Progenitor cell of endocrine pancreas (in vitro differentiated cells): Measurements from ENCODE around the gene EGFL8. TPM values are rescaled to one million over a fixed set of nuclear protein-coding genes. Genes with fewer than 3 reads are reported as not detected.
A peak's percentile ranks its signal among the peaks of the same experiment; 100 is the strongest.

Experiments
- DNase-seq: peaks from one replicate; pipeline ENCODE4 v3.0.0; 2021; ENCODE audit warnings: low spot score; ENCODE audit not compliant: unreplicated experiment
- H3K27ac Mint-ChIP-seq: 2 replicates; pipeline ENCODE4 v1.8.0; 2021; ENCODE audit warnings: mild to moderate bottlenecking, moderate library complexity, mixed read lengths
- H3K27me3 Mint-ChIP-seq: 2 replicates; pipeline ENCODE4 v1.8.0; 2021; ENCODE audit warnings: mixed read lengths
- H3K36me3 Mint-ChIP-seq: 2 replicates; pipeline ENCODE4 v1.8.0; 2022; ENCODE audit warnings: mixed read lengths; ENCODE audit not compliant: insufficient read depth
- H3K4me1 Mint-ChIP-seq: 2 replicates; pipeline ENCODE4 v1.8.0; 2021; ENCODE audit warnings: low read depth, mixed read lengths
- H3K4me3 Mint-ChIP-seq: 2 replicates; pipeline ENCODE4 v1.8.0; 2021; ENCODE audit warnings: low read depth, mild to moderate bottlenecking, moderate library complexity, mixed read lengths
- H3K9me3 Mint-ChIP-seq: 2 replicates; pipeline ENCODE4 v1.8.0; 2021; ENCODE audit warnings: low read depth, mixed read lengths
- CTCF ChIP-seq: fragments of 200-600 bp; sonication (generic); IDR thresholded peaks from one replicate; pipeline ENCODE4 v1.5.0; 2021; ENCODE audit warnings: antibody characterized with exemption, mild to moderate bottlenecking; ENCODE audit not compliant: unreplicated experiment
- total RNA-seq: library from RNA; stranded (reverse); gene quantifications from 2 replicates; pipeline ENCODE4 v1.2.1, GENCODE V29; 2021

EGFL8 gene
- total RNA-seq, 1 donor from 2014 or later = 83.1 TPM

DNA sequence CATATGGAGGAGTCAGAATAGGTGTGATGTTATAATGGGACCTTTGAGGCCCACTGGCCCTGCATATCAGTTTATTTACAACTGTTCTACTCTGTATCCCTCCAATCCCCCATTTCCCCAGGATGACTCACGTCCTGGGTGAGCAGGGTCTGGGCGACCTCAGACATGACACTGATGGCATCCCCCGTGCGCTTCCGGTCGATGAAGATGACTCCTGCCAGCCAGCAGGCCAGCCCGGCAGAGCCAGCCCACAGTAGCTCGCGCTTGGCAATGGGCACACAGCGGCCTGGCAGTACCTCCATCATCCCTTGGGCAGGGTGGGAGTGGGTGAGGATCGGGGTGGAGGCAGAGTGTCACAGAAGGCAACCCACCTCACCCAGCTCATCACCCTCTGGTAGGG is 5.9 kb downstream of the EGFL8 start:
- TF ChIP-seq CTCF = no peak
- Mint-ChIP-seq H3K4me3 (no peak overlapping the region), H3K27me3 (no peaks in the 10 kb centered on the region), H3K27ac (peak overlapping the region; percentile 88), H3K4me1 (peaks cover 53% of the 10 kb centered on the region), H3K9me3 (no peaks in the 10 kb centered on the region), H3K36me3 (peaks cover 36% of the 10 kb centered on the region)
- DNase-seq = no peak

- Mint-ChIP-seq H3K9me3 (no peaks in the 10 kb centered on the region), H3K4me3 (no peak overlapping the region), H3K4me1 (peaks cover 51% of the 10 kb centered on the region), H3K27ac (peak overlapping the region; percentile 10), H3K36me3 (peaks cover 32% of the 10 kb centered on the region), H3K27me3 (no peaks in the 10 kb centered on the region)
- TF ChIP-seq CTCF = no peak
- no peak for DNase-seq
Observed at GRCh38 chr6:32171234-32171633, 6.8 kb downstream of the EGFL8 start.

DNA sequence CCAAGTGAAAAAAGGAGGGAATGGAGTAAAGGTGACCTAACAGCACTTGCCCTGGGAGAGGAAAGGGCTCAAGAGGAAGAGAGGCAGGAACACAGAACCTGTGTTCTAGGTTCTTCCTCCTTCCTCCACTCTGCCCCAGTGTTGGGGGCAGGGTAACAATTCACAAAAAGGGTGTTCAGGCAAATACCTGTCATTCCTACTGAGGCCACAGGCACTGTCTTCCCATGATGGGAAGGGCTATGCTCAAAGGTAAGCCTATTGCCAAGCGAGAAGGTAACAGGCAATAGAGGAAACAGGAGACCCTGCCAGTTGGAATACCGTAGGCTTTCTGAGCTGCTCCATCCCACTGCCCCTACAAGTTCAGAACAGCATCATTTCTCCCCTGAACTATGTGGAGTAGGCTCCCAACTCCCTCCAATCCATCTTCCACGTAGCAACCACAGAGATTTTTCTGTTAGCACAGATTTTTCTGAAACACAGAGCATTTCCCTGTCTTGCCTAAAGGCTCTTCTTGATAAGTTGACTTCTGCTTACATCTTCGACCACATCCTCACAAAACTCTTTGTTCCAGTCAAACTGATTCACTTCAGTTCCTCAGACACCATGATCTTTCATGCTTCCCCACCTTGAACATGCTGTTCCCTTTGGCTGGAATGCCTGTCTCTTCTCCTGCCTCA is 8.8 kb downstream of the EGFL8 start:
- peak overlapping the region; percentile 73 for H3K27ac Mint-ChIP-seq
- H3K4me1 Mint-ChIP-seq = peaks cover 47% of the 10 kb centered on the region
- no peaks in the 10 kb centered on the region for H3K27me3 Mint-ChIP-seq
- H3K4me3 Mint-ChIP-seq = no peak overlapping the region
- H3K36me3 Mint-ChIP-seq = peaks cover 26% of the 10 kb centered on the region
- TF ChIP-seq CTCF = no peak
- DNase-seq = no peak
- no peaks in the 10 kb centered on the region for H3K9me3 Mint-ChIP-seq

DNA sequence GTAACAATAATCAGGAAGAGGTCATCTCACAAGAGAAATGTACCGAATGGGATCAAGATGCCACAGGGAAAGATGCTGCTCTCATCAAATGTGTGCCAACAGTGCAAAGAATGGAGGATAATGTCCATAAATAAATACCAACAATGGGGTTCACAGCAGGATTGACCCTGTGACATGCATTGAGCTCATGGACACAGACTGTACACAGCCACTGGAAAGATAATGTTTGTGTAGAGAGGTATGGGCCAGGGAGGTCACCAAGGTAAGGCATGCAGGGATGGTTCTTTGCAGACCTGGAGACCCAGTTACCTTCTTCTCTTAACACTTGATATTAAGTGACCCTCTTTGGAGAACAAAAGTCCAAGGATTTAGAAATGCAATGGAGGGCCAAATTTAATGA is 10.0 kb downstream of the EGFL8 start:
- Mint-ChIP-seq H3K27me3 (no peaks in the 10 kb centered on the region), H3K4me3 (peak overlapping the region; percentile 91), H3K36me3 (peaks cover 20% of the 10 kb centered on the region), H3K27ac (no peak overlapping the region), H3K4me1 (peaks cover 47% of the 10 kb centered on the region), H3K9me3 (no peaks in the 10 kb centered on the region)
- DNase-seq = no peak
- no peak for TF ChIP-seq CTCF

DNA sequence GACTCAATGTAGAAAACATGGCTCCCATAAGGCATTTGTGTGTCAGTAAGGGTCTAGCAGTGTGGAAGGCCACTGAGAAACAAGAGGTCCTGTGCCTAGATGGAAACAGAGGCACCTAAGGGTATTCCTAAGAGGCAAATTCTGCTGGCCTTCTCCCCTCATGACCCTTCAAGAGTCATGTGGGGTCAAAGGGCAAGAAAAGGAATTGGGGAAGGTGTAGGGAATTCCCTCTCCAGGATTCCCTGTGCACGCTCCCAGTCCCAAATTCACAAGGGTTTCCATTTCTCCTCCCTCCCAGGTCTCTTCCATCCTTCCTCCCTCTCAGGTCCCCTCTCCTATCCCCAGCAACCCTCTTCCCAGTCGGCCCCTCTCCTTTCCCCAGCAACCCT is 10.9 kb downstream of the EGFL8 start:
- H3K27me3 Mint-ChIP-seq = no peaks in the 10 kb centered on the region
- H3K4me3 Mint-ChIP-seq = peak overlapping the region; percentile 91
- no peak for TF ChIP-seq CTCF
- peak overlapping the region; percentile 90 for H3K27ac Mint-ChIP-seq
- no peaks in the 10 kb centered on the region for H3K9me3 Mint-ChIP-seq
- no peak for DNase-seq
- H3K4me1 Mint-ChIP-seq = peaks cover 47% of the 10 kb centered on the region
- H3K36me3 Mint-ChIP-seq = peaks cover 14% of the 10 kb centered on the region
